ENCODE measurements around the gene VMP1.

DNA sequence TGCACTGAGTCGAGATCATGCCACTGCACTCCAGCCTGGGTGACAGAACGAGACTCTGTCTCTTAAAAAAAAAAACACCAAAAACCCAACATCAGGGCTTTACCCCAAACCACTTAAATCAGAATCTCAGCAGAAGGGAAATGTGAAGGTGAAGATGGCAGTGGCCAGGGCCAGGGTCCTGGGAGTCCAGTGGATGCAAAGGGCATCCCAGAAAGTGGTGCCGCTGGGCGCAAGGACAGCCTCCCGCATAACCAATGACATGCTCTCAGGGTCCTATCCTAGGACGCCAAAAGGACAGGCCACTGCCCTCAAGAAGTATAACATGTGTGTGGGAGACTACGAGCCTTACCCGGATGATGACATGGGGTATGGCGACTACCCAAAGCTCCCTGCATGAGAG lies 177.4 kb downstream of the VMP1 start:
- TF ChIP-seq, protein P1, sequence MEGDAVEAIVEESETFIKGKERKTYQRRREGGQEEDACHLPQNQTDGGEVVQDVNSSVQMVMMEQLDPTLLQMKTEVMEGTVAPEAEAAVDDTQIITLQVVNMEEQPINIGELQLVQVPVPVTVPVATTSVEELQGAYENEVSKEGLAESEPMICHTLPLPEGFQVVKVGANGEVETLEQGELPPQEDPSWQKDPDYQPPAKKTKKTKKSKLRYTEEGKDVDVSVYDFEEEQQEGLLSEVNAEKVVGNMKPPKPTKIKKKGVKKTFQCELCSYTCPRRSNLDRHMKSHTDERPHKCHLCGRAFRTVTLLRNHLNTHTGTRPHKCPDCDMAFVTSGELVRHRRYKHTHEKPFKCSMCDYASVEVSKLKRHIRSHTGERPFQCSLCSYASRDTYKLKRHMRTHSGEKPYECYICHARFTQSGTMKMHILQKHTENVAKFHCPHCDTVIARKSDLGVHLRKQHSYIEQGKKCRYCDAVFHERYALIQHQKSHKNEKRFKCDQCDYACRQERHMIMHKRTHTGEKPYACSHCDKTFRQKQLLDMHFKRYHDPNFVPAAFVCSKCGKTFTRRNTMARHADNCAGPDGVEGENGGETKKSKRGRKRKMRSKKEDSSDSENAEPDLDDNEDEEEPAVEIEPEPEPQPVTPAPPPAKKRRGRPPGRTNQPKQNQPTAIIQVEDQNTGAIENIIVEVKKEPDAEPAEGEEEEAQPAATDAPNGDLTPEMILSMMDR (conservative IDR thresholded peaks at IDR 0.05; ENCODE audit: low read depth, low read length) = no peak
- TF ChIP-seq EZH2phosphoT487 (IDR thresholded peaks at IDR 0.05; ENCODE audit: borderline replicate concordance, low read length) = no peak
- TF ChIP-seq EZH2 (IDR thresholded peaks at IDR 0.05; ENCODE audit: low read length, unreplicated experiment) = no peak
